Activated CD8-positive, alpha-beta memory T cell treated with anti-CD3 and anti-CD28 coated beads, Interleukin-2, amount 10 ng/mL, durations not matched to agents 7 days and 5 days (primary cell): ENCODE data around the gene DMKN. TPM values are rescaled to one million over a fixed set of nuclear protein-coding genes. Genes with fewer than 3 reads are reported as not detected.

Experiments
- ATAC-seq: fragments of 150-1000 bp; cut with Tn5 transposase; one replicate; pipeline ENCODE4 v1.10.0; 2021; ENCODE audit warnings: moderate library complexity
- CTCF ChIA-PET: fragments of 350-600 bp; sonication (Branson Sonifier 250); formaldehyde crosslinking; loops from one replicate; lab custom pipeline; 2021; ENCODE audit warnings: antibody characterized with exemption; lab: Charles Lee
- DNase-seq: peaks from one replicate; pipeline ENCODE4 v3.0.0-alpha.2; 2020
- H3K27ac Mint-ChIP-seq: one replicate; pipeline ENCODE4 v1.8.0; 2021; ENCODE audit warnings: mild to moderate bottlenecking, mixed read lengths
- H3K27me3 Mint-ChIP-seq: one replicate; pipeline ENCODE4 v1.8.0; 2021; ENCODE audit warnings: mixed read lengths
- H3K36me3 Mint-ChIP-seq: one replicate; pipeline ENCODE4 v1.8.0; 2021; ENCODE audit warnings: mild to moderate bottlenecking, mixed read lengths
- H3K4me1 Mint-ChIP-seq: one replicate; pipeline ENCODE4 v1.8.0; 2021; ENCODE audit warnings: mixed read lengths
- H3K4me3 Mint-ChIP-seq: one replicate; pipeline ENCODE4 v1.8.0; 2021; ENCODE audit warnings: mild to moderate bottlenecking, moderate library complexity, mixed read lengths
- H3K9me3 Mint-ChIP-seq: one replicate; pipeline ENCODE4 v1.8.0; 2022; ENCODE audit warnings: low read depth, mixed read lengths
- total RNA-seq, 2 experiments: library from RNA; stranded (reverse); gene quantifications; one replicate each; pipeline ENCODE4 v1.2.3, GENCODE V29; 2021

Gene DMKN
- total RNA-seq, 2 experiments from 2014 or later = not detected

- ATAC-seq = no peak
- CTCF ChIA-PET = no interaction called here
- Mint-ChIP-seq H3K27me3 (peaks cover 39% of the 10 kb centered on the region), H3K27ac (no peak within 1 kb of the TSS), H3K36me3 (no peaks in the 10 kb centered on the region), H3K4me1 (no peaks in the 10 kb centered on the region), H3K4me3 (no peak within 1 kb of the TSS), H3K9me3 (no peaks in the 10 kb centered on the region)
- DNase-seq = no peak
Measured at GRCh38 chr19:35528218-35529038, 15.0 kb upstream of the DMKN start, which contains the start of gene SBSN. TSS of gene SBSN (minus strand) at chr19:35528311. CDS start at chr19:35528281, 30 bp downstream.

GRCh38 chr19:35525873-35526272, 12.4 kb upstream of the DMKN start:
- Mint-ChIP-seq H3K27me3 (peaks cover 26% of the 10 kb centered on the region), H3K27ac (no peak overlapping the region), H3K4me1 (no peaks in the 10 kb centered on the region), H3K9me3 (no peaks in the 10 kb centered on the region), H3K36me3 (no peaks in the 10 kb centered on the region), H3K4me3 (no peak overlapping the region)
- CTCF ChIA-PET = interaction anchor here (1.3 kb wide), 1 partner anchor 16 kb away, joined by 3 read pairs; no protein-coding TSS in a partner anchor
- no peak for DNase-seq
- ATAC-seq = no peak

DNA sequence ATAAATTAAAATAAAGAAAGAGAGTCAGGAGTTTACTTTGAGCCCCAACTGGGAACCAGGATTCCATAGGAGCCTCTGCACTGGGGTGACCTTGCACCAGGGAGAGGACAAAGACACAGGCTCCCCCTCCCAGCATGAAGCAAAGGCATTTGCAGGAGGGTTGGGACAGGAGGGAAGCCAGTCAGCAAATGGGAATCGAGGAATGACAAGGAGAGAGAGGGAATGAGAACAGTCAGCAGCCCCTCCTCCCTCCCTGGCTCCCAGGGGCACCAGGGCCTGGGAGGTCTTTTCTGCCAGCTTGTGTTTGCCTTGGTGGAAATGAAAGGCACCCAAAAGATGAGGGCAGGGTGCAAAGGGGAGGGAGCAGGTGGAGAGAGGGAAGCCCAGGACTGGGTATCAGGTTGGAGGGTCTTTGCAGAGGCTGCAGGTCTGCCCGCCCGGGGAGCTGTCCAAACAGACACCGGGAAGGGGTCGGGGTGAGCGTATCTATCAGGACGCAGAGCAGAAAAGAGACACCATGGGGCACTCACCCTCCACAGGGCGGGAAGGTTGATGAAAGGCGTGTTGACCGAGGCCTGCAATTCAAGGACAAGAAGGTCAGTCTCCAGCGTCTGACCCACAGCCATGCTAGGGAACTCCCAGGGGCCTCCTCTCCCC, 10.9 kb upstream of the DMKN start:
- DNase-seq = no peak
- Mint-ChIP-seq H3K4me1 (no peaks in the 10 kb centered on the region), H3K36me3 (no peaks in the 10 kb centered on the region), H3K27me3 (peaks cover 21% of the 10 kb centered on the region), H3K27ac (no peak overlapping the region), H3K9me3 (no peaks in the 10 kb centered on the region), H3K4me3 (no peak overlapping the region)
- CTCF ChIA-PET = no interaction called here
- no peak for ATAC-seq

DNA sequence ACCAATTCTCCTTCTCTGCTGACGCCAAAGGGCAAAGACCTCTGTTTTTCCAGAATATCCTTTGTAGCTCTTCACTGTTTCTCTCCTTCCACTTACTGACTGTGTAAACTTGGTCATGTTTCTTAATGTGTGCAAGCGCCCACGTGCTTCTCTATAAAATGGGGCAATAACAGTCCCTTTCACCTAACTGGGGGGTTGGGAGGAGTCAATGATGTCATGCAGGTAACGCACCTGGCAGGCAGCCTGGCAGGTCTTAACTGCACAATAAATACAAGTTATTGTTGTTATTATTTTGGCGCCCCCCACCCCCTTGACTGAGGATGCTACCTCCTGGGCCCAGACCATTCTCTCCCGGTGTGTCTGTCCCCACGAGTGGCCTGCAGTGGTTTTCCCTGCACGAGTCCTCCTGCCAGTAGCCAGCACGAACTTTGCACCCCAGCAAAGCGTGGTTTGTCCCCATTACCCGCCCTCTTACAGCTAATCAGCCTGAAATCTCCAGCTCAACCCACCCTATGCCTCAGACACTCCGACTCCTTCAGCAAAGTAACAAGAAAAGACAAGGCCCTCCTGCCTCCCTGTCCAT, 9.4 kb upstream of the DMKN start:
- H3K9me3 Mint-ChIP-seq = no peaks in the 10 kb centered on the region
- no peaks in the 10 kb centered on the region for H3K36me3 Mint-ChIP-seq
- peaks cover 11% of the 10 kb centered on the region for H3K27me3 Mint-ChIP-seq
- DNase-seq (no peak), ATAC-seq (no peak)
- H3K27ac Mint-ChIP-seq = no peak overlapping the region
- no peaks in the 10 kb centered on the region for H3K4me1 Mint-ChIP-seq
- H3K4me3 Mint-ChIP-seq = no peak overlapping the region
- CTCF ChIA-PET = no interaction called here

DNA sequence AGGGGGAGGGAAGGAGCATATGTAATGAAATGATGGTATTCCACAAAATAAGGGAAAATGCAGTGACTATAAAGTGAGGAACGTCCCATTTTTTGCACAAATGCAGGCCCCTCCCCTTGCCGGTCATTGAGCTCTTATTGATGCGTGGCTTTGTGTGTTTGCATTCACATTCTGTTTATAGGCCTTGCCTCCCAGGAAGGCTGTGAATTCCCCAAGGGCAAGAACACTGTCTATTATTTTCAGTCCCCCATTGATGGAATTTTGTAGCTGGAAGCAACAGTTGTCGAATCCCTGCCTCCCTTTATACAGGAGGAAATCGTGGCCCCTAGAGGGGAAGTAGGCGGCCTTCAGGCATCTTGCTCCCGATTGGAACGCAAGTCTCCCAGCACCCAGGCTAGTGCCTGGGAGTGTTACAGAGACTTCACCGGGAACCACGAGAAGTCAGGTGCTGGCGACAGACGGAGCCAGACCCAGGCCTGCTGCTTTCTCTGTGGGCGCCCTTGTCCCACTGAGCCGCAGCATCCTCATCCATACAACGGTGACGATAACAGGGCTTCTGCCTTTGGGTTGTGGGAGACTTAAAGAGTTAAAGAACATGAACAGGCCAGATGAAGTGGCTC, 7.8 kb upstream of the DMKN start:
- ATAC-seq (no peak), DNase-seq (no peak)
- Mint-ChIP-seq H3K27ac (no peak overlapping the region), H3K4me3 (no peak overlapping the region), H3K4me1 (no peaks in the 10 kb centered on the region), H3K27me3 (peaks cover 14% of the 10 kb centered on the region), H3K36me3 (no peaks in the 10 kb centered on the region), H3K9me3 (no peaks in the 10 kb centered on the region)
- CTCF ChIA-PET = interaction anchor here (1.0 to 2.8 kb wide), 3 partner anchors 11 to 26 kb away, joined by 3 to 7 read pairs (median 3); no protein-coding TSS in a partner anchor

- H3K4me3 Mint-ChIP-seq = no peak overlapping the region
- peaks cover 11% of the 10 kb centered on the region for H3K27me3 Mint-ChIP-seq
- H3K9me3 Mint-ChIP-seq = no peaks in the 10 kb centered on the region
- no peaks in the 10 kb centered on the region for H3K36me3 Mint-ChIP-seq
- no peak for DNase-seq
- CTCF ChIA-PET = interaction anchor here (2.8 kb wide), 1 partner anchor 9 kb away, joined by 7 read pairs; no protein-coding TSS in a partner anchor
- no peak overlapping the region for H3K27ac Mint-ChIP-seq
- ATAC-seq = no peak
- H3K4me1 Mint-ChIP-seq = no peaks in the 10 kb centered on the region
Measured at GRCh38 chr19:35519291-35519690, 5.8 kb upstream of the DMKN start.

- CTCF ChIA-PET = interaction anchor here (0.6 to 2.8 kb wide), 2 partner anchors 8 to 93 kb away, joined by 3 to 7 read pairs; no protein-coding TSS in a partner anchor
- Mint-ChIP-seq H3K36me3 (no peaks in the 10 kb centered on the region), H3K4me3 (no peak overlapping the region), H3K27ac (no peak overlapping the region), H3K9me3 (no peaks in the 10 kb centered on the region), H3K27me3 (peaks cover 8% of the 10 kb centered on the region), H3K4me1 (no peaks in the 10 kb centered on the region)
- ATAC-seq (no peak), DNase-seq (no peak)
Measured at GRCh38 chr19:35518313-35518712, 4.9 kb upstream of the DMKN start.

DNA sequence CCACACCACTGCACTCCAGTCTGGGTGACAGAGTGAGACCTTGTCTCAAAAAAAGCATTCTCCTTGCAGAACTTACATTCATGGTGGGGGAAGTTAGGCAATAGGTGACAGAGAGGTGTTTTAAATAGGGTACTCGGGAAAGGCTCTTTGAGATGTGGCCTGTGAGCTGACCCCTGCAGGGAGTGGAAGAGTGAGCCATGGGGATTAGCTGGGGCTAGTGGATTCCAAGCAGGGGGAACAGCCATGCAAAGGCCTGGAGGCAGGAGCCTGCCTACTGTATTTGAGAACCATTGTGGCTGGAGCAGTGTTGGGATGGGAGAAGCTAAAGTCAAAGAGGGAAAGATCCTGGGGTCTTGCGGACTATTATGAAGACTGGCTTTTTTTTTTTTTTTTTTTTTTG, 3.9 kb upstream of the DMKN start:
- no peaks in the 10 kb centered on the region for H3K36me3 Mint-ChIP-seq
- H3K4me1 Mint-ChIP-seq = no peaks in the 10 kb centered on the region
- CTCF ChIA-PET = interaction anchor here (1.0 to 1.3 kb wide), 2 partner anchors 9 to 31 kb away, joined by 3 read pairs; no protein-coding TSS in a partner anchor
- DNase-seq (no peak), ATAC-seq (no peak)
- H3K4me3 Mint-ChIP-seq = no peak overlapping the region
- H3K27ac Mint-ChIP-seq = no peak overlapping the region
- H3K9me3 Mint-ChIP-seq = no peaks in the 10 kb centered on the region
- peaks cover 7% of the 10 kb centered on the region for H3K27me3 Mint-ChIP-seq

GRCh38 chr19:35516310-35516709, 2.9 kb upstream of the DMKN start:
- no peaks in the 10 kb centered on the region for H3K9me3 Mint-ChIP-seq
- H3K4me1 Mint-ChIP-seq = no peaks in the 10 kb centered on the region
- ATAC-seq (no peak), DNase-seq (no peak)
- H3K36me3 Mint-ChIP-seq = no peaks in the 10 kb centered on the region
- H3K27ac Mint-ChIP-seq = no peak overlapping the region
- peaks cover 16% of the 10 kb centered on the region for H3K27me3 Mint-ChIP-seq
- no peak overlapping the region for H3K4me3 Mint-ChIP-seq
- CTCF ChIA-PET = interaction anchor here (1.3 kb wide), 1 partner anchor 8 kb away, joined by 3 read pairs; no protein-coding TSS in a partner anchor

GRCh38 chr19:35514282-35514809, 897 bp upstream of the DMKN start:
- Mint-ChIP-seq H3K27ac (no peak overlapping the region), H3K27me3 (peaks cover 30% of the 10 kb centered on the region), H3K36me3 (no peaks in the 10 kb centered on the region), H3K9me3 (no peaks in the 10 kb centered on the region), H3K4me1 (peaks cover 12% of the 10 kb centered on the region), H3K4me3 (no peak overlapping the region)
- ATAC-seq (no peak), DNase-seq (no peak)
- CTCF ChIA-PET = interaction anchor here (1.0 to 1.8 kb wide), 3 partner anchors 8 to 33 kb away, joined by 3 to 4 read pairs (median 3); no protein-coding TSS in a partner anchor

DNA sequence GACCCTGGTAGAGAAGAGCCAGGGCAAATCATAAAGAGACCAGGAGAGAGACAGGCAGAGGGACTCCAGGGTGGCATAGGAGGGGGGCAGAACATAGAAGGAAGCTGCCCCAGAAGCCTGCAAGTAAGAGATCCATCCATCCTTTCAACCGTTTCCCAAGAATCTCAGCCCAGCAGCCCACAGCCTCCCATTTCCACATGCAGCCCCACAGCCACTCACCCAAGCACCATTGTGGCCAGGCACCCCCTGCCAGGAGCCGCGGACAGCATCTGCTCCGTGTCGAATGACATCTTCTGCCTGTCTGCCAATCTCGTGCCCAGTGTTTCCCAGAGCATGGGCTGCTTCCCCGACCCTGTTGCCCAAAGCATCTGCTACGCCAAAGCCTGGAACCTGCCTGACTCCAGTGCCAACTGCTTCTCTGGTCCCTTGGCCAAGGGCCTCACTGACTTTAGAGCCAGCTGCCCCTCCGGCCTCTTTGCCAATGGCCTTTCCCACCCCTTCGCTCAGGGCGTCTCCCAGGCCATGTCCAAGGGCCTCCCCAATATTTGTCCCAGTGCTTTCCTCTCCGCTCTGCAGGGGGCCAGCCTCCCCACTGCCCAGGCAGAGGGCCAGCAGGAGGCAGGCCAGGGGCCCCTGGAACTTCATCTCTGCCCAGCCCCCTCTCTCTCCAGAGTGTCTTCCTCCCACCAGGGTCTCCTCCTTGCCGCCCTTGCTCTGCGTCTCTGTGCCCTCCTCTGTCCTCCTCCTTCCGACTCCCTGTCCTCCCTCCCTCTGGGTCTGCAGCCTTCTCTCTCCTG, 420 bp downstream of the DMKN start:
- Mint-ChIP-seq H3K36me3 (no peaks in the 10 kb centered on the region), H3K27me3 (peaks cover 41% of the 10 kb centered on the region)

DNA sequence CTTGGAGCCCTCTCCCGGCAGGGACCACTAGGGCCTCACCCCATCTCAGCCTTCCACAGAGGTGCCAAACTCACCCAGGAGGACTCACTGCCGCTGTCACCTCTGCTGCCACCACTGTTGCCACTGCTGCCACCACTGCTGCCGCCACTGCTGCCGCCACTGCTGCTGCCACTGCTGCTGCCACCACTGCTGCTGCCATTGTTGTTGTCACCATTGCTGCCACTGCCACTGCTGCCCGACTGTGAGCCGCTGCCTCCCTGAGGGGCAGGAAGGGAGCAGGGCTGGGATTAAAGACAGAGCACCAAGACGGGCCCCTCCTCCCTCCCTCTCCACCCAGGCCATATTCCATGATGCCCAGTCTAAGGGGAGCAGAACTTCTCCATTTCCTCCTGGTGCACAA, 2.1 kb downstream of the DMKN start:
- no peaks in the 10 kb centered on the region for H3K9me3 Mint-ChIP-seq
- H3K4me3 Mint-ChIP-seq = no peak overlapping the region
- H3K27me3 Mint-ChIP-seq = peaks cover 51% of the 10 kb centered on the region
- ATAC-seq = no peak
- CTCF ChIA-PET = interaction anchor here (1.1 to 3.7 kb wide), 10 partner anchors 16 to 312 kb away, joined by 3 to 21 read pairs (median 4); partner anchors contain the start of gene FFAR3
- peaks cover 14% of the 10 kb centered on the region for H3K4me1 Mint-ChIP-seq
- H3K36me3 Mint-ChIP-seq = no peaks in the 10 kb centered on the region
- no peak for DNase-seq
- H3K27ac Mint-ChIP-seq = no peak overlapping the region

More for the DNA sequence above, 420 bp downstream of the DMKN start:
- H3K9me3 Mint-ChIP-seq = no peaks in the 10 kb centered on the region
- ATAC-seq = no peak
- no peak overlapping the region for H3K27ac Mint-ChIP-seq
- DNase-seq = no peak
- CTCF ChIA-PET = interaction anchor here (1.4 kb wide), 1 partner anchor 35 kb away, joined by 3 read pairs; no protein-coding TSS in a partner anchor
- peaks cover 14% of the 10 kb centered on the region for H3K4me1 Mint-ChIP-seq
- H3K4me3 Mint-ChIP-seq = no peak overlapping the region
